Right lobe of liver (tissue), 4 donors: ENCODE measurements around the gene SPATA13.

Experiments used
- POLR2A ChIP-seq: fragments of 450-650 bp; IDR thresholded peaks from one replicate; pipeline ENCODE4 v1.6.1; 2017; ENCODE audit warnings: antibody characterized with exemption, mild to moderate bottlenecking
- TF ChIP-seq, protein P1 (sequence below), 4 donors: fragments of 200-600 bp in 3 of 4; fragments of 450-650 bp in 1 of 4; IDR thresholded peaks; one replicate each; pipeline versions ENCODE4 v1.5.1 to v1.8.0; 2016 to 2022; ENCODE audit warnings: antibody characterized with exemption in 4 of 4, mild to moderate bottlenecking in 2 of 4
- donor health status: DM: no; HTN: no; CAD: no.
- donor health status: DM: no; HTN: no; CAD: no.
- donor health status: DM: no; HTN: yes; CAD: no.

DNA sequence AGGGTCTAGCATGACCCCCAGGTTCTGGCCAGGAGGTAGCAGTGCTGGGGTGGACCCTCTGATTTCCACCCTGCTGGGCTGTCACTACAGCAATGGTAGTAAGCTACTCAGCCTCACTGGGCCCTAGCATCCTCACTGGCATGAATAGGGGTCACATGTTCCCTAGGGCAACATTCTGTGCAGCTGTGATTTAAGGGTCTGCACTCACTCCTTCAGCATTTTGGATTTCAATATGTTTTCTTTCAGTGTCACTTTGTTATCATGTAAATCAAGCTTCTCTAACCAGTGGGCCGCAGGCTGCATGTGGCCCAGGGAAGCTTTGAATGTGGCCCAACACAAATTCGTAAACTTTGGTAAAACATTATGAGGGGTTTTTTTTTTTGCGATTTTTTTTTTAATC lies 57.8 kb downstream of the SPATA13 start:
- TF ChIP-seq, protein P1, sequence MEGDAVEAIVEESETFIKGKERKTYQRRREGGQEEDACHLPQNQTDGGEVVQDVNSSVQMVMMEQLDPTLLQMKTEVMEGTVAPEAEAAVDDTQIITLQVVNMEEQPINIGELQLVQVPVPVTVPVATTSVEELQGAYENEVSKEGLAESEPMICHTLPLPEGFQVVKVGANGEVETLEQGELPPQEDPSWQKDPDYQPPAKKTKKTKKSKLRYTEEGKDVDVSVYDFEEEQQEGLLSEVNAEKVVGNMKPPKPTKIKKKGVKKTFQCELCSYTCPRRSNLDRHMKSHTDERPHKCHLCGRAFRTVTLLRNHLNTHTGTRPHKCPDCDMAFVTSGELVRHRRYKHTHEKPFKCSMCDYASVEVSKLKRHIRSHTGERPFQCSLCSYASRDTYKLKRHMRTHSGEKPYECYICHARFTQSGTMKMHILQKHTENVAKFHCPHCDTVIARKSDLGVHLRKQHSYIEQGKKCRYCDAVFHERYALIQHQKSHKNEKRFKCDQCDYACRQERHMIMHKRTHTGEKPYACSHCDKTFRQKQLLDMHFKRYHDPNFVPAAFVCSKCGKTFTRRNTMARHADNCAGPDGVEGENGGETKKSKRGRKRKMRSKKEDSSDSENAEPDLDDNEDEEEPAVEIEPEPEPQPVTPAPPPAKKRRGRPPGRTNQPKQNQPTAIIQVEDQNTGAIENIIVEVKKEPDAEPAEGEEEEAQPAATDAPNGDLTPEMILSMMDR (IDR thresholded peaks at IDR 0.05): no peak
- TF ChIP-seq POLR2A: no peak
